ENCODE measurements around the gene UCMA. TPM values are rescaled to one million over a fixed set of nuclear protein-coding genes. Genes with fewer than 3 reads are reported as not detected.

UCMA gene
- total RNA-seq, 6 experiments from 2014 or later: not detected

- H3K4me3 Mint-ChIP-seq: no peak overlapping the region
- H3K36me3 Mint-ChIP-seq (ENCODE audit: low read depth): no peaks in the 10 kb centered on the region; the same call in 1 of the 2 replicates
- no peaks in the 10 kb centered on the region for H3K4me1 Mint-ChIP-seq (ENCODE audit: low read depth)
- DNase-seq: no peak
- no peak overlapping the region for H3K27ac Mint-ChIP-seq
- no peaks in the 10 kb centered on the region for H3K9me3 Mint-ChIP-seq
- no peaks in the 10 kb centered on the region for H3K27me3 Mint-ChIP-seq (ENCODE audit: insufficient read depth)
- no peak for TF ChIP-seq CTCF (IDR thresholded peaks at IDR 0.05)
These were observed 53.4 kb downstream of the UCMA start for GRCh38 chr10:13180788-13181187.

- Mint-ChIP-seq H3K27ac (no peak overlapping the region), H3K36me3 (ENCODE audit: low read depth) (no peaks in the 10 kb centered on the region; the same call in 1 of the 2 replicates), H3K4me1 (ENCODE audit: low read depth) (no peaks in the 10 kb centered on the region), H3K9me3 (no peaks in the 10 kb centered on the region), H3K27me3 (ENCODE audit: insufficient read depth) (no peaks in the 10 kb centered on the region), H3K4me3 (no peak overlapping the region)
- TF ChIP-seq CTCF (IDR thresholded peaks at IDR 0.05): no peak
- DNase-seq: no peak
These were observed 60.6 kb downstream of the UCMA start for GRCh38 chr10:13173616-13174015.

Other genes with a start within 250 kb of the UCMA start
- gene CCDC3, start 232.7 kb downstream of the UCMA start, total RNA-seq (2021; fragmentation: NEBNext Ultra II Directional; extraction: Animal tissue kit (Norgen Biotek cat#: 25700)): under 1 TPM in 4 of 6 experiments, not detected in 2; 0.05 to 0.09 (median 0.07) TPM
- gene OPTN, start 134.2 kb downstream of the UCMA start, total RNA-seq (2021; fragmentation: NEBNext Ultra II Directional; extraction: Animal tissue kit (Norgen Biotek cat#: 25700)): 10 to 100 TPM; 79.9 to 90.3 (median 83.0) TPM
- 10 to 100 TPM in 5 of 6 experiments, 1 to 10 TPM in 1; 8.3 to 18.4 (median 15.7) TPM for gene MCM10, start 72.8 kb downstream of the UCMA start, total RNA-seq (2021; fragmentation: NEBNext Ultra II Directional; extraction: Animal tissue kit (Norgen Biotek cat#: 25700))
- gene PHYH, start 65.7 kb upstream of the UCMA start, total RNA-seq (2021; fragmentation: NEBNext Ultra II Directional; extraction: Animal tissue kit (Norgen Biotek cat#: 25700)): 10 to 100 TPM; 17.2 to 20.3 (median 17.6) TPM
- gene SEPHS1, start 113.9 kb upstream of the UCMA start, total RNA-seq (2021; fragmentation: NEBNext Ultra II Directional; extraction: Animal tissue kit (Norgen Biotek cat#: 25700)): 10 to 100 TPM; 34.1 to 49.3 (median 40.5) TPM

All from HFFc6 (cell line).